Measurements from ENCODE around the gene CYP3A5.

The CYP3A5 gene

DNA sequence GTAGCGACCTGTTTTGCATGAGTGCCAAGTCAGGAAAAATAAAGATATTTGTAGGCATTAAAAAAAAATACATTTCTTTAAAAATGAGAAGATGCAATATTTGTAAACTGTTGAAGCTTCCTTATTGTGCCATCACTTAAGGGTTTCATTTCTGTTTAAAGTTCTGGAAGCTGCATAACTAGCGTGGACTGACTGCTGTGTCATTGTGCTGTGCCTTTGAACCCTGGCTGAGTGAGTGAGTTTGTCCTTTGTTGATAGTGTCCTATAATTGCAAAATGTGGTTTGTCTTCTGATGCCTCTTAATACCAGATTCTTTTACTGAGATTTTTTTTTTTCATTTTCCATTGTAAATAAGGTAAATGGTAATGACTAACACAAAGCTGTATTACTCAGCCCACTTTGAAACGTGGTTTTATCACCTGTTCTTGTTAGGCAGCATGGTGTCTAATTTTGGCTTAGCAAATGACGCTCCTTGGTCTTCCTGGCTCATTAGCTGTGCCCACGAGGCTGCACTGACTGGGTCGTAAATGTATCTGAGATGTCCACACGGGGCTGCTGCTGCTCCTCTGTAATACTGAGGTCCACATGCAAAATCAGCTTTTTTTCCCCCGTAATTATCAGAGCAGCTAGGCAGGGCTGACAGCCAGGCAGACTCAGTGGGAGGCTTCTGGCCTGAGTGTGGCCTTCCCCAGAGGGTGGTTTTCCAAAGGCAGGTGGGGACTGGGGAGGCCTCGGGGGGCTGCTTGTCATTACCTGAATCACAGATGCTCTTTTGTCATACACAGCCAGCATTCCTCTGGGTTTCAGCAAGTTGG lies 48.3 kb downstream of the CYP3A5 start:
- no peak overlapping the region for H3K4me3 ChIP-seq (ENCODE audit: low read depth, low read length)
- TF ChIP-seq CTCF (IDR thresholded peaks at IDR 0.05; ENCODE audit: control insufficient read depth, extremely low read depth, insufficient read depth) = peak; percentile 82
- peak; percentile 18 for DNase-seq (ENCODE audit: low read depth)

DNA sequence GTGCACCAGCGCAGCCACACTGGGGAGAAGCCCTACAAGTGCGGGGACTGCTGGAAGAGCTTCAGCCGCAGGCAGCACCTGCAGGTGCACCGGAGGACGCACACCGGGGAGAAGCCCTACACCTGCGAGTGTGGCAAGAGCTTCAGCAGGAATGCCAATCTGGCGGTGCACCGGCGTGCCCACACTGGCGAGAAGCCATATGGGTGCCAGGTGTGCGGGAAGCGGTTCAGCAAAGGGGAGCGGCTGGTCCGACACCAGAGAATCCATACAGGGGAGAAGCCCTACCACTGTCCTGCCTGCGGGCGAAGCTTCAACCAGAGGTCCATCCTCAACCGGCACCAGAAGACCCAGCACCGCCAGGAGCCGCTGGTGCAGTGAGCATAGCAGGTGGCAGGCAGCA lies 50.2 kb downstream of the CYP3A5 start:
- no peak for TF ChIP-seq CTCF (IDR thresholded peaks at IDR 0.05; ENCODE audit: control insufficient read depth, extremely low read depth, insufficient read depth)

GRCh38 chr7:99628471-99629465 lies 51.0 kb downstream of the CYP3A5 start:
- H3K4me3 ChIP-seq (ENCODE audit: low read depth, low read length) = no peak overlapping the region
- no peak for DNase-seq (ENCODE audit: low read depth)
- TF ChIP-seq CTCF (IDR thresholded peaks at IDR 0.05; ENCODE audit: control insufficient read depth, extremely low read depth, insufficient read depth) = no peak

More for the DNA sequence above, 50.2 kb downstream of the CYP3A5 start:
- H3K4me3 ChIP-seq (ENCODE audit: low read depth, low read length) = no peak overlapping the region
- DNase-seq (ENCODE audit: low read depth) = no peak

DNA sequence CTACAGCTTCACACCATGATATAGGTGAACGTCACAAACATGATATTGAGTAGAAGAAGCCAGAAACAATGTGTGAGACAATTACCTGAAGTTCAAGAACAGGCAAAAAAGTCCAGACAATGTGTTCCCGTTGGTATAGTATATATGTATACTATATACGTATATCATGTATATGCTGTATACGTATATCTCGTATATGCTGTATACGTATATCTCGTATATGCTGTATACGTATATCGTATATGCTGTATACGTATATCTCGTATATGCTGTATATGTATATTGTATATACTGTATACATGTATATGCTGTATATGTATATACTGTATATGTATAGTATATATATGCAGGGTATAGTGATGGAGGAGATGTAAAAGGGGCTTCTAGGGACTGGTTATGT lies 52.3 kb downstream of the CYP3A5 start:
- no peak for TF ChIP-seq CTCF (IDR thresholded peaks at IDR 0.05; ENCODE audit: control insufficient read depth, extremely low read depth, insufficient read depth)

GRCh38 chr7:99626661-99627060 lies 53.1 kb downstream of the CYP3A5 start:
- no peak for DNase-seq (ENCODE audit: low read depth)
- H3K4me3 ChIP-seq (ENCODE audit: low read depth, low read length) = no peak overlapping the region
- no peak for TF ChIP-seq CTCF (IDR thresholded peaks at IDR 0.05; ENCODE audit: control insufficient read depth, extremely low read depth, insufficient read depth)

More for the DNA sequence above, 52.3 kb downstream of the CYP3A5 start:
- DNase-seq (ENCODE audit: low read depth) = no peak
- no peak overlapping the region for H3K4me3 ChIP-seq (ENCODE audit: low read depth, low read length)

- DNase-seq (ENCODE audit: low read depth) = no peak
- H3K4me3 ChIP-seq (ENCODE audit: low read depth, low read length) = no peak overlapping the region
- no peak for TF ChIP-seq CTCF (IDR thresholded peaks at IDR 0.05; ENCODE audit: control insufficient read depth, extremely low read depth, insufficient read depth)
These were observed 53.8 kb downstream of the CYP3A5 start for GRCh38 chr7:99625961-99626360.

Measured in LNCaP clone FGC (cell line).